Activated naive CD8-positive, alpha-beta T cell (primary cell): ENCODE measurements around the gene TTLL5.
"Not testable (repeated sequence)": the region's sequence is repeated elsewhere in the genome, so short reads cannot be mapped to it uniquely, and the experiment has no call there.

Experiments used
- H3K27ac Mint-ChIP-seq: one replicate; pipeline ENCODE4 v1.8.0; 2021; ENCODE audit warnings: mixed read lengths
- H3K27me3 Mint-ChIP-seq: one replicate; pipeline ENCODE4 v1.8.0; 2021; ENCODE audit warnings: mixed read lengths
- H3K36me3 Mint-ChIP-seq: one replicate; pipeline ENCODE4 v1.8.0; 2021; ENCODE audit warnings: mixed read lengths
- H3K4me1 Mint-ChIP-seq: one replicate; pipeline ENCODE4 v1.8.0; 2021; ENCODE audit warnings: low read depth, mixed read lengths
- H3K4me3 Mint-ChIP-seq: one replicate; pipeline ENCODE4 v1.8.0; 2021; ENCODE audit warnings: mild to moderate bottlenecking, mixed read lengths
- H3K9me3 Mint-ChIP-seq: one replicate; pipeline ENCODE4 v1.8.0; 2021; ENCODE audit warnings: low read depth, mixed read lengths

Gene TTLL5

GRCh38 chr14:75660238-75660629 is 812 bp upstream of the TTLL5 start:
- Mint-ChIP-seq H3K4me1 (peaks cover 29% of the 10 kb centered on the region), H3K4me3 (peak overlapping the region; percentile 98), H3K27ac (peak overlapping the region; percentile 97), H3K9me3 (no peaks in the 10 kb centered on the region), H3K27me3 (no peaks in the 10 kb centered on the region), H3K36me3 (peaks cover 5% of the 10 kb centered on the region)

DNA sequence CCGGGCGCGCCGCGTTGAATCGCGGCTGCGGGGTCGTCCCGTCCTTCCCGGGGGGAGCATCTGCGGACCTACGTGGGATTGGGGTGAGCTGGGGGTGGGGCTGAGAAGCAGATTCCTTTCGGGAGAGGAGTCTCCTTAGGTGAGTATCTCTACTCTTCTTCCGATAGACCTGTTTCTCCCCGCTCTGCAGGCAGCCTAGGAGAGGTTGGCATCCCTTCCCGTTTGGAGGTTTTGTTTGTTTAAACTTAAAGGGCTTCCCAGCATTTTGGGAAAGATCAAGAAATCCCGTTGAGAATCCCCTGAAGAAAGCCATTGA is 411 bp downstream of the TTLL5 start:
- peak overlapping the region; percentile 97 for H3K27ac Mint-ChIP-seq
- peaks cover 31% of the 10 kb centered on the region for H3K4me1 Mint-ChIP-seq
- H3K27me3 Mint-ChIP-seq = no peaks in the 10 kb centered on the region
- peak overlapping the region; percentile 98 for H3K4me3 Mint-ChIP-seq
- H3K9me3 Mint-ChIP-seq = no peaks in the 10 kb centered on the region
- peaks cover 5% of the 10 kb centered on the region for H3K36me3 Mint-ChIP-seq

DNA sequence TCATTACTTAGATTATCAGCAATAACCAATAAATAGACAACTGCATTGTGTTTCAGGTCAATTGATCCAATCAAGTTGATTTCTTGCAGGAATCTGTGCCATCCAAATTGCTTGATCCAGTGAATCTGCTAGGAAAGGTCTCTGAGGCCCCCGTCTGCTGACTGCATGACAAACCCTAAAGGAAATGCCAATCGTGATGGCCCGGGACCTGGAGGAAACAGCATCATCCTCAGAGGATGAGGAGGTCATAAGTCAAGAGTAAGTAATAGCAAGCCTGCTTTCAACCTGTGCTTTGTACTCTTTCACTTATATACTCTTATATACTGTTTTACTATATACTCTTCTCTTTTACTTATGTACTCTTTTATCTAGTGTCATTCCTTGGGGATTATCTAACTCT is 1.9 kb downstream of the TTLL5 start:
- peaks cover 7% of the 10 kb centered on the region for H3K36me3 Mint-ChIP-seq
- no peaks in the 10 kb centered on the region for H3K9me3 Mint-ChIP-seq
- H3K4me1 Mint-ChIP-seq = peaks cover 31% of the 10 kb centered on the region
- peak overlapping the region; percentile 65 for H3K4me3 Mint-ChIP-seq
- no peak overlapping the region for H3K27ac Mint-ChIP-seq
- H3K27me3 Mint-ChIP-seq = no peaks in the 10 kb centered on the region

DNA sequence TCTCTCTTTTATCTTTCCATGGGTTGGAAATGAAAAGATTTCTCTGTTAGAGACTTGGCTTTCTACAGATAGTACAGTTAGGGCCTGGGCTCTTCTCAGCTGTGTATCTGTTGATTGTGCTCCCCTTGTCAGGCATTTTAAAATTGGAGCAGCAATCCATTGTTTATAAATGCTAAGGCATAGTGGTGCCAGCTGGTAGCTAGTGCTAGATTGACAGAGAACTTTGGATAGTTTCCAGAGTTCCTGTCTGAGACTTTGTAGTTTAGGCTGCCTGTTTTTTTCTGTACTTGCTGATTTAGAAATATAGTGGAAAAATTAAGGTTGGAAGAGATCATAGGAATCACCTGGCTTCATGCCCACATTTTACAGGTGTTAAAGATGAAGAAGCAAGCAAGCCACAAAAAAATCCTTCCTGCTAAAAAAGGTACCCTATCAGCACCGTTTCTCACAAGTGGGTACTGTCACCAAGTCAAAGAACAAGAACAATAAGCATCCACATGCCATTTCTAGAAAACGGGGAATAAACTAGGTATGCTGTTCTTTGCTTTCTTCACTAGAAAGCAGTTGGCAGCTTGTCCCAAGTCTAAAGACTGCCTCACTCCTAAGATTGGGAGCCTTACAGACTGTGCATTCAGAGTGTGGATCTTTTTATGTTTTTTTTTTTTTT is 6.2 kb downstream of the TTLL5 start:
- Mint-ChIP-seq H3K4me1 (peaks cover 8% of the 10 kb centered on the region), H3K9me3 (no peaks in the 10 kb centered on the region), H3K27me3 (no peaks in the 10 kb centered on the region), H3K4me3 (no peak overlapping the region), H3K36me3 (peaks cover 30% of the 10 kb centered on the region), H3K27ac (no peak overlapping the region)

DNA sequence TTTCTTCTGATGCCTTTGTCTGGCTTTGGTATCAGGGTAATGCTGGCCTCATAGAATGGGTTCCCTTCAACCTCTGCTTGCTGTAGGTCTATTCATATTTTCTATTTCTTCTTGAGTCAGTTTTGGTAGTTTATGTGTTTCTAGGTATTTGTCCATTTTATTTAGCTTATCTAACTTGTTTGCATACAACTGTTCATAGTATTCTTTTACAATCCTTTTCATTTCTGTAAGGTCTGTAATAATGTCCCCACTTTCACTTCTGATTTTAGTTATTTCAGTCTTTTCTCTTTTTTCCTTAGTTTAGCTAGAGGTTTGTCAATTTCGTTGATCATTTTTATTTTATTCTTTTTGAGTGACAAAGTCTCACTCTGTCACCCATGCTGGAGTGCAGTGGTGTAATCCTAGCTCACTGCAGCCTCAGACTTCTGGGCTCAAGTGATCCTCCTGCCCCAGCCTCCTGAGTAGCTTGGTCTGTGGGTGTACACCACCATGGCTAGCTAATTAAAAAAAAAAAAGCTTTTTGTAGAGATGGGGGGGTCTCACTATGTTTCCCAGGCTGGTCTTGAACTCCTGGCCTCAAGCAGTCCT is 11.7 kb downstream of the TTLL5 start:
- Mint-ChIP-seq H3K9me3 (peaks cover 3% of the 10 kb centered on the region), H3K27me3 (no peaks in the 10 kb centered on the region), H3K4me1 (peaks cover 4% of the 10 kb centered on the region), H3K36me3 (peaks cover 35% of the 10 kb centered on the region), H3K27ac (no peak overlapping the region), H3K4me3 (no peak overlapping the region)

- Mint-ChIP-seq H3K27ac (no peak overlapping the region), H3K9me3 (peaks cover 3% of the 10 kb centered on the region), H3K36me3 (peaks cover 35% of the 10 kb centered on the region), H3K27me3 (no peaks in the 10 kb centered on the region), H3K4me1 (peaks cover 4% of the 10 kb centered on the region), H3K4me3 (no peak overlapping the region)
Observed at GRCh38 chr14:75673345-75674035, 12.4 kb downstream of the TTLL5 start.

DNA sequence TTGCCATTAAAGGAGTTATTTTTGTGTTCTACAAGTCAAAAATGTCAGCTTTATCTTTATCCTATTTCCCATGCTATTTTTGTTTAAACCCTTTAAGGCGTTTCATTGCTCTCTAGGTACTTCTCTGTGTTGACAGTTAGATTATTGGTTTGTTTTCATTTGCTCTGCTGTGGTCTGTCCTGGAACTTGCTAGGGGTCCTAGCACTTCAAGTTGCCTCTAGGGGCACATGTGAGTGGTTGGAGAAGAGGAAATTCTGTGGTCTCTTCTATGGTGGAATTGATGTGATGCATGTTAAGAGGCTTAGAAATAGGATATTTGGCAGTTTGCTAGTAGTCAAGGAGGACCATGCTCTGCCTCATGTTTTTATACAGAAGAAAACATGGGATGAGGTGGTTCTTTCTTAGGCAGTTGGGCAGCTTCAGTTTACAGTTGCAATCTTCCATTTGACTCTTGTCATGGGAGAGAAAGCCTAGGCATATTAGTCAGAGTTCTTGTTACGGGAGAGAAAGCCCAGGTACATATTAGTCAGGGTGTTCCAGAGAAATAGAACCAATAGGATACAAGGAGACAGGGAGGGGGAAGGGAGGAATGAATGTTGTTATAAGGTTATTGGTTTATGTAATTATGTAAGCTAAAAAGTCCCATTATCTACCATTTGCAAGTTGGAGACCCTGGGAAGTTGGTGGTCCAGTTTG is 14.4 kb downstream of the TTLL5 start:
- Mint-ChIP-seq H3K4me1 (peaks cover 4% of the 10 kb centered on the region), H3K27me3 (no peaks in the 10 kb centered on the region), H3K4me3 (no peak overlapping the region), H3K9me3 (peaks cover 3% of the 10 kb centered on the region), H3K36me3 (peaks cover 24% of the 10 kb centered on the region), H3K27ac (no peak overlapping the region)

GRCh38 chr14:75685910-75686309 is 24.9 kb downstream of the TTLL5 start:
- H3K4me1 Mint-ChIP-seq = peaks cover 4% of the 10 kb centered on the region
- H3K27ac Mint-ChIP-seq = no peak overlapping the region
- peaks cover 41% of the 10 kb centered on the region for H3K36me3 Mint-ChIP-seq
- H3K4me3 Mint-ChIP-seq = no peak overlapping the region
- no peaks in the 10 kb centered on the region for H3K9me3 Mint-ChIP-seq
- H3K27me3 Mint-ChIP-seq = no peaks in the 10 kb centered on the region

GRCh38 chr14:75689012-75689411 is 28.0 kb downstream of the TTLL5 start:
- no peaks in the 10 kb centered on the region for H3K9me3 Mint-ChIP-seq

GRCh38 chr14:75690010-75690409 is 29.0 kb downstream of the TTLL5 start:
- Mint-ChIP-seq H3K36me3 (peaks cover 48% of the 10 kb centered on the region), H3K4me1 (peaks cover 4% of the 10 kb centered on the region), H3K27me3 (no peaks in the 10 kb centered on the region), H3K4me3 (no peak overlapping the region), H3K9me3 (no peaks in the 10 kb centered on the region), H3K27ac (no peak overlapping the region)

More at GRCh38 chr14:75689012-75689411, 28.0 kb downstream of the TTLL5 start:
- Mint-ChIP-seq H3K4me3 (no peak overlapping the region), H3K36me3 (peaks cover 51% of the 10 kb centered on the region), H3K27ac (no peak overlapping the region), H3K27me3 (no peaks in the 10 kb centered on the region), H3K4me1 (peaks cover 4% of the 10 kb centered on the region)

GRCh38 chr14:75695025-75695424 is 34.0 kb downstream of the TTLL5 start:
- not testable (repeated sequence) for H3K4me1 Mint-ChIP-seq, H3K27ac Mint-ChIP-seq, H3K4me3 Mint-ChIP-seq, H3K27me3 Mint-ChIP-seq, H3K9me3 Mint-ChIP-seq
- H3K36me3 Mint-ChIP-seq = peaks cover 42% of the 10 kb centered on the region

GRCh38 chr14:75697386-75697785 is 36.3 kb downstream of the TTLL5 start:
- Mint-ChIP-seq H3K27me3 (no peaks in the 10 kb centered on the region), H3K9me3 (no peaks in the 10 kb centered on the region), H3K36me3 (peaks cover 45% of the 10 kb centered on the region), H3K4me1 (no peaks in the 10 kb centered on the region), H3K27ac (no peak overlapping the region), H3K4me3 (no peak overlapping the region)

DNA sequence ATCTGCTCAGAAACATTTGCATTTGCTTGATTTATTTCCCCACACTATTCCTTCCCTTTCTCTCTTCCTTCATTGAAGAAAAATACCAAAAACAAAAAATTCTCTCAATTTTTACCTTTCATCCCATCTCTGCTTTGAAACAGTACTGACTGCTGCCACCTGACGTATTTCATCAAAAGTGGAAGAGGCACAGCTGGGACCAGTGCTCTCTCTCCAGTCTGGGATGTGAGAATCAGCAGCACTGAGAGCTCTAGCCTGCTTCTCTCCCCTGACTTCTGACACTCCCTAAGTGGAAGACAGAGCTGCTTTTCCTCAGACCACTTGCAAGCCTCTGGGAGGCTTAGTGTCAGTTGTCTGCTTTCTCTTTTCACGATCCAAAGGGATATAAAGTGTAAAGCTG is 36.9 kb downstream of the TTLL5 start:
- Mint-ChIP-seq H3K27me3 (no peaks in the 10 kb centered on the region), H3K4me3 (no peak overlapping the region), H3K36me3 (peaks cover 39% of the 10 kb centered on the region), H3K4me1 (no peaks in the 10 kb centered on the region), H3K9me3 (no peaks in the 10 kb centered on the region), H3K27ac (no peak overlapping the region)

DNA sequence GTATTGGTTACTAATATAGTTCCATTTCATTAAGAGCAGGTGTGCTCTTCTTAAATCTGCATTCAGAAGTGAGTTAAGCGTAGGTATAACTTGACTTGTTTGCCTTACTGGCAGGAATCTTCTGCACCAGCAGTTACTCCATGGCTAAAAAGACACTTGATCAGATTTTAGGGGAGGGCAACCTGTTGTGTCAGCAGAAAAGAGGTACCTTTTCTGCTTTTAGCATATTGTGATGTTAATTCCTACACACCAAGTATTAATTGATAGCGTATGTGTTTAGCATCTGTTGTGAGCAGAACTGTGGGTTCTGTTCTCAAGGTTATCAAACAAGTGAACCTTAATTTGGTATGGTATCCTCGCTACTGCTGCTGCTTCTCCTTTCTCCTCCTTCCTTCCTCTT is 38.3 kb downstream of the TTLL5 start:
- Mint-ChIP-seq H3K9me3 (no peaks in the 10 kb centered on the region), H3K4me1 (no peaks in the 10 kb centered on the region), H3K4me3 (no peak overlapping the region), H3K27ac (no peak overlapping the region), H3K27me3 (no peaks in the 10 kb centered on the region), H3K36me3 (peaks cover 29% of the 10 kb centered on the region)

- Mint-ChIP-seq H3K36me3 (peaks cover 24% of the 10 kb centered on the region), H3K27ac (no peak overlapping the region), H3K4me3 (no peak overlapping the region), H3K27me3 (no peaks in the 10 kb centered on the region), H3K4me1 (no peaks in the 10 kb centered on the region), H3K9me3 (no peaks in the 10 kb centered on the region)
Observed at GRCh38 chr14:75700295-75700694, 39.2 kb downstream of the TTLL5 start.
